K562 (cell line): ENCODE measurements around the gene CPT1B. TPM values are rescaled to one million over a fixed set of nuclear protein-coding genes. Genes with fewer than 3 reads are reported as not detected.

Experiments
- ATF6 ChIP-seq: sonication (generic); formaldehyde crosslinking; IDR thresholded peaks from 2 replicates; pipeline ENCODE4 v1.4.0; 2020; ENCODE audit warnings: mild to moderate bottlenecking, missing genetic modification reagents
- CBX1 ChIP-seq: sonication (generic); IDR thresholded peaks from 2 replicates; pipeline ENCODE4 v1.6.1; 2016; ENCODE audit warnings: antibody characterized with exemption, low read depth, mild to moderate bottlenecking
- ETS2 ChIP-seq: IDR thresholded peaks from 2 replicates; pipeline ENCODE4 v1.6.1; 2016; ENCODE audit warnings: borderline replicate concordance, missing genetic modification characterization, mild to moderate bottlenecking, moderate library complexity, missing compliant biosample characterization; ENCODE audit not compliant: poor library complexity, severe bottlenecking
- KDM5B ChIP-seq: fragments of 200-600 bp; sonication (generic); IDR thresholded peaks from 2 replicates; pipeline ENCODE4 v1.6.1; 2012; ENCODE audit warnings: low read depth, mild to moderate bottlenecking, moderate library complexity, low read length, control low read depth, inconsistent platforms; ENCODE audit not compliant: insufficient replicate concordance
- MLLT1 ChIP-seq, 2 experiments: fragments of 450-650 bp; IDR thresholded peaks; 2 replicates each; pipeline ENCODE4 v1.6.1; 2016
- MLX ChIP-seq, 2 experiments: fragments of 450-650 bp in 1 of 2; sonication (generic) in 1 of 2; formaldehyde crosslinking; conservative IDR thresholded peaks; 2 replicates each; pipeline versions ENCODE4 v1.4.0 to v1.8.1; 2020 to 2022; ENCODE audit warnings: mild to moderate bottlenecking in 1 of 2, missing genetic modification reagents in 1 of 2
- MTA3 ChIP-seq: fragments of 450-650 bp; formaldehyde crosslinking; IDR thresholded peaks from 2 replicates; pipeline ENCODE4 v1.6.1; 2017; ENCODE audit warnings: mild to moderate bottlenecking, borderline replicate concordance
- MXI1 ChIP-seq: IDR thresholded peaks from 2 replicates; pipeline ENCODE4 v1.6.1; 2011; ENCODE audit warnings: low read depth, mild to moderate bottlenecking, improper control_type of control experiment, low read length
- NCOR1 ChIP-seq: fragments of 450-650 bp; IDR thresholded peaks from 2 replicates; pipeline ENCODE4 v1.6.1; 2016; ENCODE audit warnings: mild to moderate bottlenecking, moderate library complexity
- SMC3 ChIP-seq: conservative IDR thresholded peaks from 2 replicates; pipeline ENCODE4 v1.6.1; 2011; ENCODE audit warnings: low read depth, low read length, improper control_type of control experiment; ENCODE audit not compliant: insufficient read depth
- TOE1 ChIP-seq, 2 experiments: fragments of 450-650 bp in 1 of 2; sonication (generic) in 1 of 2; formaldehyde crosslinking in 1 of 2; IDR thresholded peaks; 2 replicates each; pipeline versions ENCODE4 v1.7.1 to v1.8.0; 2016 to 2022; ENCODE audit warnings: borderline replicate concordance in 2 of 2, mild to moderate bottlenecking in 2 of 2, antibody characterized with exemption in 1 of 2, inconsistent platforms in 1 of 2, low read depth in 1 of 2, missing genetic modification reagents in 1 of 2, moderate library complexity in 1 of 2
- ZNF274 ChIP-seq: IDR thresholded peaks from 2 replicates; pipeline ENCODE4 v1.6.1; 2011; ENCODE audit warnings: low read depth, mild to moderate bottlenecking, low read length, moderate library complexity, borderline replicate concordance
- ZNF589 ChIP-seq: fragments of 200-800 bp; sonication (Bioruptor generic); IDR thresholded peaks from 2 replicates; pipeline ENCODE4 v1.6.1; 2016; ENCODE audit warnings: low read depth, missing genetic modification characterization, missing compliant biosample characterization
- polyA plus RNA-seq, 8 experiments: library from polyadenylated mRNA; depleted of rRNA in 4 of 8; stranded (reverse) in 5 of 8; unstranded in 3 of 8; fragments of >200 nt; fragmentation: Nextera tagmentation in 2 of 8; fragmentation: Illumina TruSeq in 1 of 8; extraction: Ambion mirVana in 2 of 8; extraction: Trizol in 1 of 8; gene quantifications; 2 replicates each; pipeline versions ENCODE4 v1.2.1 to v1.2.3, GENCODE V29; 2011 to 2014; ENCODE audit warnings: inconsistent platforms in 1 of 8, missing spikeins in 1 of 8
- total RNA-seq, 7 experiments: library from RNA; depleted of rRNA in 6 of 7; stranded (reverse); fragments of >200 nt in 6 of 7; fragmentation: Illumina TruSeq in 2 of 7; extraction: Trizol in 2 of 7; gene quantifications; 2 replicates each; pipeline versions ENCODE4 v1.2.1 to v1.2.3, GENCODE V29; 2011 to 2021; ENCODE audit warnings: low replicate concordance in 1 of 7
- TF ChIP-seq, protein P1 (sequence below): fragments of 450-650 bp; IDR thresholded peaks from 2 replicates; pipeline ENCODE4 v1.6.1; 2017; ENCODE audit warnings: antibody characterized with exemption, mild to moderate bottlenecking

CPT1B gene
- total and polyA plus RNA-seq, 9 of the 15 experiments (the other 6 are each of a cell fraction or from before 2014, with no cell fraction given) = 0.35 to 6.1 (median 2.6) TPM

DNA sequence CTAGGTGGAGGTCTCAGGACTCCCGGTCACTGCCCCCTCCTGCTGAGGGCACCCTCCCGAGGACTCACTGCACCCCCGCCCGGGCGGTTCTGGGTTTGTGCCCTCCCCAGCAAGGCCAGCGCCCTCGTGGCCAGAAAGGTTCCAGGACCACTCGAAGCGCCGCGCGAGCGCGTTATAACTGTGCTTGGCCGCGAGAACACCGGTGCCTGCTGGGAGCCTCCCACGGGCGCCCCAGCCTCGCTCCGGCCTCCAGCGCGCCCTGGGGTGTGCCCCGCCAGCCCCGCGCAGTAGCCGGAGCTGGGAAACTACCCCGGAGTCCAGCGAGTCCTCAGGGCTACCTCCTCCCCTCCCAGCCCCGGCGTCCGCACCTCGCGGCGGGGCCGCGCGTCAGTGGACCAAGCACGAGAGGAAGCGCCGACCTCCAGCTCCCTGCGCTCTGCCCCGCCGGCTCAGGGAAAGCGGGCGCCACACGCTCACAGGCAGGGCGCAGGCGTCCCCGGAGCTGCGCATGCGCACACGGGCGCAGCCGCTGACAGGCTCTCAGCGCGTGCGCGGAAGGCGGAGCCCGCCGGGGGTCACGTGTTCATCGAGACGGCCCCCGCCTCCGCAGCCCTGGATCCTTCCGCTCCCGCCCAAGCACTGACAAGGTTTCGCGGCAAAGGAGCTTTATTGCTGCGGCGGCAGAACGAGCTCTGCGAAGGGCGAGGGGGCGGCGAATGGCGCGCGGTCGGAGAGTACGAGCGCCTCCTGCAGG lies 52.9 kb downstream of the CPT1B start, which contains the start of gene SCO2 (continued):
- TF ChIP-seq, protein P1, sequence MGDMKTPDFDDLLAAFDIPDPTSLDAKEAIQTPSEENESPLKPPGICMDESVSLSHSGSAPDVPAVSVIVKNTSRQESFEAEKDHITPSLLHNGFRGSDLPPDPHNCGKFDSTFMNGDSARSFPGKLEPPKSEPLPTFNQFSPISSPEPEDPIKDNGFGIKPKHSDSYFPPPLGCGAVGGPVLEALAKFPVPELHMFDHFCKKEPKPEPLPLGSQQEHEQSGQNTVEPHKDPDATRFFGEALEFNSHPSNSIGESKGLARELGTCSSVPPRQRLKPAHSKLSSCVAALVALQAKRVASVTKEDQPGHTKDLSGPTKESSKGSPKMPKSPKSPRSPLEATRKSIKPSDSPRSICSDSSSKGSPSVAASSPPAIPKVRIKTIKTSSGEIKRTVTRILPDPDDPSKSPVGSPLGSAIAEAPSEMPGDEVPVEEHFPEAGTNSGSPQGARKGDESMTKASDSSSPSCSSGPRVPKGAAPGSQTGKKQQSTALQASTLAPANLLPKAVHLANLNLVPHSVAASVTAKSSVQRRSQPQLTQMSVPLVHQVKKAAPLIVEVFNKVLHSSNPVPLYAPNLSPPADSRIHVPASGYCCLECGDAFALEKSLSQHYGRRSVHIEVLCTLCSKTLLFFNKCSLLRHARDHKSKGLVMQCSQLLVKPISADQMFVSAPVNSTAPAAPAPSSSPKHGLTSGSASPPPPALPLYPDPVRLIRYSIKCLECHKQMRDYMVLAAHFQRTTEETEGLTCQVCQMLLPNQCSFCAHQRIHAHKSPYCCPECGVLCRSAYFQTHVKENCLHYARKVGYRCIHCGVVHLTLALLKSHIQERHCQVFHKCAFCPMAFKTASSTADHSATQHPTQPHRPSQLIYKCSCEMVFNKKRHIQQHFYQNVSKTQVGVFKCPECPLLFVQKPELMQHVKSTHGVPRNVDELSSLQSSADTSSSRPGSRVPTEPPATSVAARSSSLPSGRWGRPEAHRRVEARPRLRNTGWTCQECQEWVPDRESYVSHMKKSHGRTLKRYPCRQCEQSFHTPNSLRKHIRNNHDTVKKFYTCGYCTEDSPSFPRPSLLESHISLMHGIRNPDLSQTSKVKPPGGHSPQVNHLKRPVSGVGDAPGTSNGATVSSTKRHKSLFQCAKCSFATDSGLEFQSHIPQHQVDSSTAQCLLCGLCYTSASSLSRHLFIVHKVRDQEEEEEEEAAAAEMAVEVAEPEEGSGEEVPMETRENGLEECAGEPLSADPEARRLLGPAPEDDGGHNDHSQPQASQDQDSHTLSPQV = peak; percentile 70
- TF ChIP-seq ETS2 (tag) (no peak), MXI1 (0 out of 2 replicates have a peak, but pooled peaks have one; percentile 13), MLX (CRISPR knock-in tag; conservative IDR thresholded peaks at IDR 0.05) (no peak), ZNF589 (CRISPR knock-in tag) (no peak), CBX1 (peak; percentile 62), KDM5B (peak; percentile 65), TOE1 (IDR thresholded peaks at IDR 0.05; ENCODE audit: borderline replicate concordance) (peak; percentile 97), TOE1 (CRISPR knock-in tag; IDR thresholded peaks at IDR 0.05; ENCODE audit: borderline replicate concordance, low read depth) (no peak), MTA3 (peak; percentile 83; the same call in 1 of the 2 replicates), ZNF274 (no peak), ATF6 (CRISPR knock-in tag) (no peak), SMC3 (peak; percentile 5; the same call in 1 of the 2 replicates), MLLT1 (IDR thresholded peaks at IDR 0.05) (no peak), NCOR1 (0 out of 2 replicates have a peak, but pooled peaks have one; percentile 8)
